CD4-positive, alpha-beta T cell treated with Interleukin-4 for 1 hour (primary cell): ENCODE measurements around the gene APBA1.
"Not testable (repeated sequence)": the region's sequence is repeated elsewhere in the genome, so short reads cannot be mapped to it uniquely, and the experiment has no call there.

Source experiments
- DNase-seq, 2 donors: peaks; one replicate each; pipeline ENCODE4 v3.0.0-alpha.2; 2020 to 2022

Gene APBA1

DNA sequence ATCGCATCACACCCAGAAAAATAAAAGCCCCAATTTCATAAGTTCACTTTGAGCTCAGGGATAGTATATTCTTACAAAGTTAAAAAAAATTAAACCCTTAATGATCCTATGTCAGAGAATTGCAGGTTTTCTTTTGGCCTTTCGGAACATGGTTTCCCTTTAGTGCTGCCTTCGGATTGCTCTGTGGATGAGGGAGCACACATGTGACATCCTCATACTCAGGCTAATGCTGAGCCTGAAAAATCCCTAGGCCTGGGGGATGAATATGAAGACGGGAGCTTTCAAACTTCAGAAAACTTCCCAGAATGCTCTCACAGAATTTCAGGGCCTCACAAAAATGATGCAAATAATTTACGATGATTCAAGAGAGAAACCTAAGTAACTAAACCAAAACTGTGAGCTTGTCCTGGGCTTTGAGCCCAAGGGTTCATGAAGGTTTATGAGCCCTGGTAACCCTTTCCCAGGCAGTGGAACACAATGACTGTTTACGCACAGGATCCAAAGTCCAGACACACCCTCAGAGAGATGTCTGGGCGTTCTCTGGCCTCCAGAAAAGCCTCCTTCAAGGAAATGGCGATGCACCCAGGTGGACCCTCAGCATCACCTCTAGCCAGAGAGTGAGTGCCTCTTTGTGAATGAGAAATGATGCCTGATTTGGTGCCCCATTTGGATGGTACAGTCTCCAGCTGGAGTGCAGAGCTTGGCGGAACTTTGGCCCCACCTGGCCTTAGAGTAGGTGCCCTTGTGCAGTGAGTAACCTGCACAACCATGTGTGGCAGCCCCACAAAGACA lies 201.8 kb downstream of the APBA1 start:
- DNase-seq = no peak

- no peak for DNase-seq
These were observed 203.0 kb downstream of the APBA1 start for GRCh38 chr9:69469136-69469535.

DNA sequence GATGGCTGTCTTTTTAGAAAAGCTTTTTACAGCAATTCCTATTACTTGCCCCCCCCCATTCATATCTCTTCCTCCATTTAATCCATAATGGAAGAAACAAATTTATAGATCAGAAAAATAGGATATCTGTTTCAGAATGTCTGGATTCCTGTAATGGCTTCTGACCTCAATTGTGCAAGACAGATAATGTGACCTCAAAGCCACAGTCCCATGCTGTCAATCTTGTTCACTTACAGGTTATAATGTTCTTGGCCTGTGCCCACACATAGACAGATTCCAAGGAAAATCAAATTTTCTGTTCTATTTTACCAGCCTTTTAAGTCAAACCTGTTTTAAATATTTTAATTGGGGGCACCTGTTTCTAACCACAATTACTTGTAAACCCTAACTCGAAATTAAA lies 203.8 kb downstream of the APBA1 start:
- no peak for DNase-seq

- DNase-seq = no peak
These were observed 206.0 kb downstream of the APBA1 start for GRCh38 chr9:69466151-69466550.

DNA sequence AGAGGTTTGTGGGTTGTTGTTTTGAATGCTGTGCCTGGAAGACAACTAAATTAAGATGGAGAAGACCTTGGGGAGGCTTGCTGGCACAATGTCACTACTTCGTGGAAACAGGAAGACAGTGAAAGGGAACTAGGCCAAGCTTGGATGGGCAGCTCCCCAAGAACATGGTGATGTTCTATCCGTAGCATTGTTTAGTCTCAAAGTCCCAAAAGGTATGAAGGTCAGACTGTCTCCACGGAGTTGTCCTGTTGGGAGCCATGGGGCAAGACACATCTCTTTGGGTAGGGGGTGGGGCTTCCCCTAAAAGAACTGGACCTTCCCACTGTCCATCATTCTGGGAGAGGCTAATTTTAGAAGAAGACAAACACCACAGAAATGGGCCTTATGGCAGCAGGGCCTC lies 206.7 kb downstream of the APBA1 start:
- no peak for DNase-seq

DNA sequence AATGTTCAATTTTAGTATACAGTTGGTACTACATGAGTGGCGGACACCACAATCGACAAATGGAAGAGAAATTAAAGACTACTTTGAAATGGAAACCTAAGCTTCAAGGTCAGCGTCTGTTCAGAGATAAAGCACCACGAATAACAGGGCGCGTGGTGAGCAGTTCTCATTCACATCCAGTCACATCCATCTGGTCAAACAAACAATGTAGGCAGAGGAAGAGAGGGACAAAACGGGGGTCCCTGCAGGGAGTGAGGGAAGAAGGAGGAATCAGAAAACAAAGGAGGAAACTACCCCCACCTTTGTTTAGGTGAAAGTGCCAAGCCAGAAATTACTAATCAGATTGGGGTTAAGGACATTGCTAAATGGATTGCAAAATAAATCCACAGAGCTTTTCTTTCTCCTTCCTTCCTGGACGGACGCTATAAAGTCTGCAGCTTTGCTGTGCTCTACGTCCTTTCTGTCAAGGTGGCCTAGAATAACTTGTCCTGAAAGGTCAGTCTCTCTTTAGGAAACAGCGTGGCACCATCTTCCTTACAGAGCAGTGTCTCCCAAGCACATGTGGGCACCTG lies 208.6 kb downstream of the APBA1 start:
- DNase-seq = no peak

DNA sequence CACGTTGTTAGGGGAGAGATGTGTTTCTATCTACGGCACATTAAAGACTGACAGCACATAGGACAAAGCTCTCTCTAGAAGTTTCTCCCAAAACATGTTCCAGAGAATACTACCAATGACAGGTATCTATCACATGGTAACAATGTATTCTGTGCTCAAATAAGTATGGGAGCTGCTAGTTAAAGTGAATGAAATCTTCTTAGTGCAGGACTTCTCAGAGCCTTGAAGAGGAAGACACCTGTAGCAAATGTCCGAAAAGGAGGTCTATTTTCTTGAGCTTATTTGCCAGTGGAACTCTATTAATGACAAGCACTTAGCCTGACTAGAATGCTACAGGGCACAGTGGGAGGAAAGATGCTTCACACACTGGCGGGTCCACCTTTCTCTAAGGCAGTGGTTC lies 209.8 kb downstream of the APBA1 start:
- no peak for DNase-seq

- no peak for DNase-seq
These were observed 210.9 kb downstream of the APBA1 start for GRCh38 chr9:69461103-69461887.

- no peak for DNase-seq
These were observed 212.2 kb downstream of the APBA1 start for GRCh38 chr9:69460012-69460411.

DNA sequence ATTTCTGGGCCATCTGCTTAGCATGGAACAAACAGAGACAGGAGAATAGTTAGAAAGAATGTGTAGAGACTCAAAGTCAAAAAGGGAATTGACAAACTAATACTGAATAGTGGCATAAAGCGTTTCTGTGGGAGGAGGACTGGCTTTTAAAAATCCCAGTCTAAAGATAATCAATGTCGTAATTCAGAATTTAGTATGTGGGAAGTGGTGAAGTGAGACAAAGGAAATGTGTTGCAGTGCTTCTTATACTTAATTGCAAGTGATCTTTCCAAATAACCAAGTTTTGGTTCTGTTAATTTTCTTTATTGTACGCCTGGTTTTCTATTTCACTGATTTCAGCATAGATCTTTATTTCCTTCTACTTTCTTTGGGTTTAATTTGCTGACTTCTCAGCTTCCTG lies 214.0 kb downstream of the APBA1 start:
- no peak for DNase-seq

- DNase-seq = no peak
These were observed 216.0 kb downstream of the APBA1 start for GRCh38 chr9:69456201-69456600.

GRCh38 chr9:69455311-69455710 lies 216.9 kb downstream of the APBA1 start:
- no peak for DNase-seq

- DNase-seq = no peak
These were observed 217.8 kb downstream of the APBA1 start for GRCh38 chr9:69454321-69454720.

GRCh38 chr9:69453746-69454145 lies 218.4 kb downstream of the APBA1 start:
- no peak for DNase-seq

- DNase-seq = no peak
These were observed 219.9 kb downstream of the APBA1 start for GRCh38 chr9:69452110-69452782.

DNA sequence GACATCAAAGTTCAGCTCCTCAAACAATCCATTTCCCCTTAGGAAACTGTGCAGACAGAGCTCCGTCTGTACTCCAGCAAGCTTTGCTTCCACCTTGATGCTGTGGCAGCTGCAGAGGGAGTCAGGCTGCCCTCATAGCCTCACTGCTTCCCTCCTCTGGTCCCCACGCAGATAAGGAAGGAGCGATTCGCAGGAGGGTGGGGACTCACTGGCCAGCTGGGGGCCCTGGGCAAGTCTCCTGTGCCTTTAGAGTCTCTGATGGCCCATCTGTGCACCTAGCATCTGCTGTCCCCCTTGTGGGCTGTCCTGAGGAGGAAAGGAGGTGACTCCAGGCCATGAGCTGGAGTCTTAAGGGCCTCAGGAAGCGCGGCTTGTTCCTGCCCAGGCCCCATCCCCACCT lies 225.7 kb downstream of the APBA1 start:
- no peak for DNase-seq

DNA sequence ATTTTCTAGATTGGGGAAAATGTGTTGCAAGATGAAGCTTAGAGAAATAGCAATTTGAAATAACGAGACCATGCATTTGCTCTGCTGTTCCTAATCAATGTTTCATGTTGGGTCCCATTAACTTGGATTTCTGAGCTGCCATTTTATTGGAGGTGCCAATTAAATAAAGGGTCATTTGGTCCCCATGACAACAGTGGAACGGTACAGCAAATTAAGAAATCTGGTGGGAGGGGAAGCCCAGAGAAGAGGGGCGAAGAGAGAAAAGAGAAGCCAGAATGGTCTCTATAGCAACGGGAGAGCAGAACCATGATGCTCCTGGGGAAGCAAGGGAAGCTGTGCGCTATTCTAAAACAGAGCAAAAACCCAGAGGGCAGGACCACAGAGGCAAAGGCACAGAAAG lies 226.9 kb downstream of the APBA1 start:
- no peak for DNase-seq

DNA sequence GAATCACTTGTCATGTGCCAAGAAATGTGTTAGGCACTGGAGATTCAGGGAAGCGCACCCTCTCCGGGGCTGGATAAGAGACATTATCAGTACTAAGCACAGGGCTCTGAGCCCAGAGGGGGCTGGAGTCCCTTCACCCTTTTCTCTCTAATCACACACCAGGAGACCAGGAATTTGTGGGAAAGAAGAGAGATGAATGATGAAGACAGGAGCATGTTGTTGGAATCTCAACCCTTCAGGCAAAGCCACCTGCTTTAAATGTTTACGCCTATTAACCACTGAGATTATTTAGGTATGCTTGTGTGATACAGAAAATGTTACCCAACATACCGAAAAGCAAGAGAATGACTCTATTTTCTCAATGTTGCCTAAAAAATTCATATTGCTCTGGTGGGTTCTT lies 227.4 kb downstream of the APBA1 start:
- DNase-seq = no peak

DNA sequence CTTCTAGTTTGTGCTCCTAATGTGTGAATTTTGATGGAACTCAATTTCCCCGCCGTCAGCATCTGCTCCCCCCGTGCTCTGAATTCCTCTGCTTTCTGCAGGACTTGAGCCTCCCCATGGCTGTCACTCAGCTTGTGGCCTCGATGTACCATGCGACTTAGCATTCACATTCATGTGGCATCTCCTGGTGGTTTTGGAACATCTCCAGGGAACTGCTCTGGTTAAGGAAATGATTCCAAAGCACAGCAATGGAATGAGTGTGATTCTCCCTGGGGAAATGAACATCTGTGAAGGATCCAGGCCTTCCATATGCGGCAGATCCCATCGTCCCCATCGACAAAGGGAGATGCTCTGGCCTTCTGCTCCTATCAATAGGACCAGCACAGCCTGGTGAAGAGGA lies 228.2 kb downstream of the APBA1 start:
- DNase-seq = no peak

DNA sequence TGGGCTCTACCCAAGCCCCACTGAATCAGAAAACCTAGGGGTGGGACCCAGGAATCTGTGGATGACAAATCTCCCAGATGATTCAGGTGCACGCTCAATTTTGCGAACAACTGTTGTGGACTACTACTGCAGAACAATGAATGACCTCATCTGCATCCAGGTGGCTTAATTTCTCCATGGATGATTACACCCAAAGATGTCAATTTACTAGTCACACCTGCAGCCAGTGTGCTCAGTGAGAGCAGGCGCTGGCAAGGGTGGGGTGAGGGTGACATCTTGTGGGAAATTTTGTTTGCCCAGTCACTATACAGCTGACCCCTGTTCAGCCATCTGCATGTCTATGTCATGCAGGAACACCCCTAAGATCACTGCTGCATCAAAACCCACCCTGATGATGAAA lies 229.0 kb downstream of the APBA1 start:
- no peak for DNase-seq

GRCh38 chr9:69442486-69442885 lies 229.7 kb downstream of the APBA1 start:
- DNase-seq = no peak

DNA sequence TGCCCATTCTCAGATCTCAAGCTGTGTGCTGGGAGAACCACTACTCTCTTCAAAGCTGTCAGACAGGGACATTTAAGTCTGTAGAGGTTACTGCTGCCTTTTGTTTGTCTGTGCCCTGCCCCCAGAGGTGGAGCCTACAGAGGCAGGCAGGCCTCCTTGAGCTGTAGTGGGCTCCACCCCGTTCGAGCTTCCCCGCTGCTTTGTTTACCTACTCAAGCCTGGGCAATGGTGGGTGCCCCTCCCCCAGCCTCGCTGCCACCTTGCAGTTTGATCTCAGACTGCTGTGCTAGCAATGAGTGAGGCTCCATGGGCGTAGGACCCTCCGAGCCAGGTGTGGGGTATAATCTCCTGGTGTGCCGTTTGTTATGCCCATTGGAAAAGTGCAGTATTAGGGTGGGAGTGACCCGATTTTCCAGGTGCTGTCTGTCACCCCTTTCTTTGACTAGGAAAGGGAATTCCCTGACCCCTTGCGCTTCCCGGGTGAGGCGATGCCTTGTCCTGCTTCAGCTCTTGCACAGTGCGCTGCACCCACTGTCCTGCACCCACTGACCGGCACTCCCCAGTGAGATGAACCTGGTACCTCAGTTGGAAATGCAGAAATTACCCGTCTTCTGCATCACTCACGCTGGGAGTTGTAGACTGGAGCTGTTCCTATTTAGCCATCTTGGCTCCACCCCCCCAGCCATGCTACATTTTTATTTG lies 231.8 kb downstream of the APBA1 start:
- DNase-seq = peak; percentile 22 to 41

DNA sequence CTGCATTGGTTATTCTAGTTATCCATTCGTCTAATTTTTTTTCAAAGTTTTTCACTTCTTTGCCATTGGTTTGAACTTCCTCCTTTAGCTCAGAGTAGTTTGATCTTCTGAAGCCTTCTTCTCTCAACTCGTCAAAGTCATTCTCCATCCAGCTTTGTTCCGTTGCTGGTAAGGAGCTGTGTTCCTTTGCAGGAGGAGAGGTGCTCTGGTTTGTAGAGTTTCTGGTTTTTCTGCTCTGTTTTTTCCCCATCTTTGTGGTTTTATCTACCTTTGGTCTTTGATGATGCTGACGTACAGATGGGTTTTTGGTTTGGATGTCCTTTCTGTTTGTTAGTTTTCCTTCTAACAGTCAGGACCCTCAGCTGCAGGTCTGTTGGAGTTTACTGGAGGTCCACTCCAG lies 232.5 kb downstream of the APBA1 start:
- DNase-seq = not testable (repeated sequence)
